Esophagus muscularis mucosa (tissue), 4 donors: Measurements from ENCODE around the gene PSME3. TPM values are rescaled to one million over a fixed set of nuclear protein-coding genes. Genes with fewer than 3 reads are reported as not detected.
"Not testable (repeated sequence)": the region's sequence is repeated elsewhere in the genome, so short reads cannot be mapped to it uniquely, and the experiment has no call there.

Experiments
- DNase-seq: peaks from one replicate; pipeline ENCODE4 v3.0.0-alpha.2; 2017; ENCODE audit errors: extremely low spot score
- H3K27ac ChIP-seq, 4 donors: fragments of 200-600 bp; sonication (generic); replicated peaks in 1 of 4; 1 replicate in 3 of 4; 2 replicates in 1 of 4; pipeline ENCODE4 v1.5.1; 2016 to 2019; ENCODE audit warnings: mild to moderate bottlenecking in 1 of 4
- H3K27me3 ChIP-seq, 4 donors: fragments of 200-600 bp; sonication (generic); one replicate each; pipeline versions ENCODE4 v1.5.1 to v1.6.0; 2016 to 2019
- H3K36me3 ChIP-seq, 4 donors: fragments of 200-600 bp; sonication (generic); one replicate each; pipeline ENCODE4 v1.5.1; 2016 to 2019
- H3K4me1 ChIP-seq, 4 donors: fragments of 200-600 bp; sonication (generic); one replicate each; pipeline ENCODE4 v1.5.1; 2016 to 2019
- H3K4me3 ChIP-seq, 4 donors: fragments of 200-600 bp; sonication (generic); 1 replicate in 2 of 4; 2 replicates in 2 of 4; pipeline ENCODE4 v1.5.1; 2016 to 2019; ENCODE audit warnings: mild to moderate bottlenecking in 4 of 4, moderate library complexity in 1 of 4
- H3K9me3 ChIP-seq, 4 donors: fragments of 200-600 bp; sonication (generic); 1 replicate in 3 of 4; 2 replicates in 1 of 4; pipeline ENCODE4 v1.5.1; 2016 to 2019
- CTCF ChIP-seq, 3 experiments: fragments of 200-600 bp in 2 of 3; fragments of 450-650 bp in 1 of 3; sonication (generic) in 2 of 3; IDR thresholded peaks; one replicate each; pipeline ENCODE4 v1.5.1; 2017 to 2019; ENCODE audit warnings: antibody characterized with exemption in 3 of 3, mild to moderate bottlenecking in 2 of 3, moderate library complexity in 1 of 3
- EP300 ChIP-seq: sonication (generic); formaldehyde crosslinking; IDR thresholded peaks from one replicate; pipeline ENCODE4 v1.6.1; 2017; ENCODE audit warnings: antibody characterized with exemption
- POLR2A ChIP-seq: fragments of 450-650 bp; IDR thresholded peaks from one replicate; pipeline ENCODE4 v1.6.1; 2017; ENCODE audit warnings: antibody characterized with exemption, moderate library complexity, mild to moderate bottlenecking, low read depth
- POLR2AphosphoS5 ChIP-seq, 2 donors: sonication (generic); formaldehyde crosslinking; IDR thresholded peaks; one replicate each; pipeline ENCODE4 v1.6.1; 2017; ENCODE audit warnings: antibody characterized with exemption in 2 of 2
- WGBS: methylation state at CpG from one replicate; pipeline ENCODE4 v1.1.5; 2018; 5-methylcytosine and 5-hydroxymethylcytosine counted together
- intact Hi-C: fragments of 100-400 bp; cut with DNase I; formaldehyde crosslinking; loops from one replicate; pipeline ENCODE4 v1.15.1; 2023
- total RNA-seq, 4 donors: library from RNA; depleted of rRNA; stranded (reverse); fragments of >200 nt; gene quantifications; one replicate each; pipeline versions ENCODE4 v1.1.0 to v1.2.1, GENCODE V29; 2016

PSME3 gene
- total RNA-seq, 4 donors from 2014 or later: 68.9 to 91.5 (median 77.2) TPM

DNA sequence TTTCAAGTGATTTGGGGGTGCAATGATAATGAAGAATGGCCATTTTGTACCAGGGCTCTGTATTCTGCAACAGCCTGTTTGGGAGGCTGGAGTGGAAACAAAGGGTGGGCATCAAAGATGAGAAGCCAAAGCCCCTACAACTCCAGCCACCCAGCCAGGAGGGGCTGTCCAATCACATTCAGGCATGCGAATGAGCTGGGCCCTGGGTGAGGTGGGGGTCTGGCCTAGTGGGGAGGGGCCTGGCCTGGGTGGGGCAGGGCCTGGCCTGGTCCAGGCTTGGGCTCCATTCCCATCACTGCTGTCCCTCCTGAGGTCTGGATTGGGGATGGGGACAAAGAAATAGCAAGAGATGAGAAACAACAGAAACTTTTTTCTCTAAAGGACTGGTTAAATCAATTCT lies 24.2 kb downstream of the PSME3 start:
- Histone ChIP-seq H3K4me3 (no peak overlapping the region), H3K4me1 (peaks cover 3 to 49% (median 42%) of the 10 kb centered on the region in 4 donors), H3K36me3 (peaks cover 0 to 37% (median 16%) of the 10 kb centered on the region in 4 donors), H3K27ac (peak overlapping the region; percentile 40 to 88 (median 73)), H3K27me3 (no peaks in the 10 kb centered on the region), H3K9me3 (no peaks in the 10 kb centered on the region)
- intact Hi-C loops: no loop called here
- TF ChIP-seq POLR2AphosphoS5 (IDR thresholded peaks at IDR 0.05): no peak
- no peak for TF ChIP-seq POLR2A
- no peak for TF ChIP-seq CTCF (IDR thresholded peaks at IDR 0.05)
- no peak for TF ChIP-seq EP300
- DNase-seq: no peak
- WGBS: 44% methylated on average over 1 of the region's 1 CpG

DNA sequence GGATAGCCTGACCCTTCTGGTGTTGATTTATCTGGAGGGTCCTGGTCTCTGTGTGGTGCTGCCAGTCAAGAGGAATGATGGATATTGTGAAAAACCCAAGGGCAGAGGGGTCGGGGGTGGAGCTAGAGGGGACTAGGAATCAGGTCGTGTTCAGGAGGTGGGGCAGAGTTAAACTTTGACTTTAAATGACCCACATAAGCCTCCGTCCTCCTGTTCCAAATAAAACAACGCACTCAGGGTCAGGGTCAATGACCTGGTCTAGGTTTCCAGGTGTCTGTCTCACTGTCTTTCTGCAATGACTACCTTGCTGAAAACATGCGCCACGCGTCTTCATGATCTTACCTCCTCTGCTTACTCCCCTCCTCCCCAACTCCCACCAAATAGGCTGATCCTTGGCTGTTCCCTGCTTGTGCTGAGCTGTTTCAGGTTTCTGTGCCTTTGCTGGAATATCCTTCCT lies 32.5 kb downstream of the PSME3 start:
- H3K27ac ChIP-seq: peak overlapping the region in 1 of 4 donors; percentile 74
- 81% methylated on average over 7 of the region's 7 CpGs for WGBS
- peaks cover 0 to 17% (median 13%) of the 10 kb centered on the region in 4 donors for H3K4me1 ChIP-seq
- H3K9me3 ChIP-seq: no peaks in the 10 kb centered on the region
- no peak for DNase-seq
- intact Hi-C loops: no loop called here
- H3K4me3 ChIP-seq: no peak overlapping the region
- H3K36me3 ChIP-seq: peaks cover 0 to 41% (median 22%) of the 10 kb centered on the region in 4 donors
- TF ChIP-seq CTCF (IDR thresholded peaks at IDR 0.05) (no peak), POLR2AphosphoS5 (IDR thresholded peaks at IDR 0.05) (no peak), EP300 (no peak), POLR2A (no peak)
- H3K27me3 ChIP-seq: no peaks in the 10 kb centered on the region

DNA sequence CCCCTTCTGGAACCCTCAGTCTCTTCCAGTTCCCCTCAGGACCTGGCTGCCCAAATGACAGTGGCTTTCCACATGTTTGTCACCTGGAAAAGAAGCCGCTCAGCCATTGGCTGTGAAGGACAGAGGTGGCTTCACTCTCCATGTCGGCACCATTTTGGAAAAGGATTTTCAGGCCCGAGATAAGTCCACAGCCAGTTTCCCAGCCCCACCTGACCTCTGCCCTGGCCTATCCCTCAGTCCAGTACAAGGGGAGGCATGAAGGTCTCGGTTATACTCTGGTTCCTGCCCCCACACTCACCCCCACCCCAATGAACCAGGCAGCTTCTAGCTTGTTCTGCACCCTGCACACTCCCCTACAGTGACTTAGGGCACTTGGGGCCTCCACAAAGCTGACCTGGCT lies 33.0 kb downstream of the PSME3 start:
- Histone ChIP-seq H3K27ac (no peak overlapping the region), H3K9me3 (no peaks in the 10 kb centered on the region), H3K4me3 (no peak overlapping the region), H3K27me3 (no peaks in the 10 kb centered on the region), H3K36me3 (peaks cover 0 to 45% (median 22%) of the 10 kb centered on the region in 4 donors), H3K4me1 (peaks cover 0 to 17% (median 13%) of the 10 kb centered on the region in 4 donors)
- DNase-seq: no peak
- WGBS: 77% methylated on average over 3 of the region's 4 CpGs
- TF ChIP-seq POLR2AphosphoS5 (IDR thresholded peaks at IDR 0.05) (no peak), POLR2A (no peak), EP300 (no peak), CTCF (IDR thresholded peaks at IDR 0.05) (no peak)
- intact Hi-C loops: no loop called here

DNA sequence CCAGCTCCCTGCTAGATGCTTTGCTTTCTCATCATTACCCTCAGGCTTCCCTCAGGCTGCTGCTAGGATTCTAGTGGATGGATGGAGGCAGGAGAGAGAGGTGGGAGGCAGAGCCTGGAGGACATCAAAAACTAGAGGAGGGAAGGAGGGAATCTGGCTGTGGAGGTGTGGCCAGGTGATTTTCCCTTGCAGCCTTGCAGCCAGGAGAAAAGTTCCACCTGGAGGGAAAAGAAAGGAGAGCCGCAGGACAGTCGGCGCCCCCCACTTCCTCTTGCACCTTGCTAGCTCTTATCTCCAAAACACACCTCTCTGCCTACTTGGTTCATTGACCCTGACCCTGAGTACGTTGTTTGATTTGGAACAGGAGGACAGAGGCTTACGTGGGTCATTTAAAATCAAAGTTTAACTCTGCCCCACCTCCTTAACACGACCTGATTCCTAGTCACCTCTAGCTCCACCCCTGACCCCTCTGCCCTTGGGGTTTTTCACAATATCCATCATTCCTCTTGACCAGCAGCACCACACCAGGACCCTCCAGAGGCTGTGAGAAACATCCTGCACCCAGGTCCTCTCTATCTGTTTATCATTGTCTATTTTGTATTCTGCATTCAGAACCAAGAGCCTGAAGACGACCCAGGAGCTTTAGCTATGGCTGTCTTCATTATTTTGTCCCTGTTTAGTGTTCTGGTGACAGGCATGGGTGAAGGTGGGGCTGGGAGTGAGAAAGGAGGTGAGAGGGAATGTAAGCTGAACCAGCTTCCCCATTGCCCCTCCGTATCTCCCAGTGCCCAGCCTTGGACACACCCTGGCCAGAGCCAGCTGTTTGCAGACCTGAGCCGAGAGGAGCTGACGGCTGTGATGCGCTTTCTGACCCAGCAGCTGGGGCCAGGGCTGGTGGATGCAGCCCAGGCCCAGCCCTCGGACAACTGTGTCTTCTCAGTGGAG lies 33.7 kb downstream of the PSME3 start:
- Histone ChIP-seq H3K27ac (no peak overlapping the region), H3K36me3 (peaks cover 0 to 47% (median 23%) of the 10 kb centered on the region in 4 donors), H3K27me3 (no peaks in the 10 kb centered on the region), H3K4me1 (peaks cover 0 to 17% (median 13%) of the 10 kb centered on the region in 4 donors), H3K4me3 (no peak overlapping the region), H3K9me3 (no peaks in the 10 kb centered on the region)
- DNase-seq: no peak
- TF ChIP-seq EP300 (no peak), POLR2A (no peak), CTCF (IDR thresholded peaks at IDR 0.05) (no peak), POLR2AphosphoS5 (IDR thresholded peaks at IDR 0.05) (no peak)
- WGBS: 56% methylated on average over 8 of the region's 12 CpGs
- intact Hi-C loops: no loop called here

GRCh38 chr17:42867694-42868261 lies 34.6 kb downstream of the PSME3 start:
- H3K36me3 ChIP-seq: peaks cover 0 to 56% (median 27%) of the 10 kb centered on the region in 4 donors
- H3K4me3 ChIP-seq, intact Hi-C loops, H3K27me3 ChIP-seq, H3K9me3 ChIP-seq, H3K27ac ChIP-seq, DNase-seq: not testable (repeated sequence)
- 97% methylated on average over 12 of the region's 21 CpGs for WGBS
- peaks cover 0 to 17% (median 13%) of the 10 kb centered on the region in 4 donors for H3K4me1 ChIP-seq
